NCI-H748 (cell line): ENCODE measurements around the gene CALHM3.
"Not testable (repeated sequence)": the region's sequence is repeated elsewhere in the genome, so short reads cannot be mapped to it uniquely, and the experiment has no call there.

Experiments used
- DNase-seq: peaks from one replicate; lab custom pipeline; 2025; ENCODE audit not compliant: unreplicated experiment; lab: John Stamatoyannopoulos, UW

CALHM3 gene

GRCh38 chr10:103502849-103503660 is 24.0 kb upstream of the CALHM3 start:
- DNase-seq, result peak; percentile 86

DNA sequence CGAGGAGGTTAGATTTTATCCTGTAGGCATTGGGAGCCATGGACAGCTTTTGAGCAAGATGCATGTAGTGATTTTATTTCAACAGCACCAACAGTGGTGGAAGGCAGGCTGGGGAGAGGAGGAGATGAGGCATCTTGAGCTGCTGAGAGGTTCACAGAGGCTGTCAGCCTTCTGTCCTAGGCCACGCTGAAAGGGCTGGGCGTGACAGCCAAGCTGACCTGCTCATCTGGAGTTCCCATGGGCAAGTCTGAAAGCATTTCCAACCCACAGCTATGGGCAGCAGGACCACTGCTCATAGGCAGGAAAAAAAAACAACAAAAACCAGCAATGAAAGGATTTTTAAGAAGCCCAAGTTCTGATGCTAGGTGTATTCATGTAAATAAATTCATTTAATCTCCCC is 22.1 kb upstream of the CALHM3 start:
- no peak for DNase-seq

DNA sequence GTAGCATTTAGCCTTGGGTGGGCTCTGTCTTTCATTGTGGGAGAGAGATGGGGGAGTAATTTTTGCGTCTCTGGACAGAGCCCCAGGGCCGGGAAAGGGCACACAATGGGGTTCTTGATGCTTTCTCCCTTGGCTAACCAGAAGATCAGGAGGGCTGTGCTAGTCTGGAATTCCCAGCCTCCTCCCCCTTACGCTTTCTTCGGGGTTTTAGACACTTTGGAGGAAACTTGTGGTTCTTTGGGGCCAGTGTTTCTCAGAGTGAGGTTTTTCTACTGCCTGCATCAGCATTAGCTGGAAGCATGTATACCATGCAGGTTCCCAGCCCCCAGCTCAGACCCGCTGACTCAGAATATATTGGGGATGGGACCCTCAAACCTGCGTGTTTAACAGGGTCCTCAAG is 21.4 kb upstream of the CALHM3 start:
- no peak for DNase-seq

DNA sequence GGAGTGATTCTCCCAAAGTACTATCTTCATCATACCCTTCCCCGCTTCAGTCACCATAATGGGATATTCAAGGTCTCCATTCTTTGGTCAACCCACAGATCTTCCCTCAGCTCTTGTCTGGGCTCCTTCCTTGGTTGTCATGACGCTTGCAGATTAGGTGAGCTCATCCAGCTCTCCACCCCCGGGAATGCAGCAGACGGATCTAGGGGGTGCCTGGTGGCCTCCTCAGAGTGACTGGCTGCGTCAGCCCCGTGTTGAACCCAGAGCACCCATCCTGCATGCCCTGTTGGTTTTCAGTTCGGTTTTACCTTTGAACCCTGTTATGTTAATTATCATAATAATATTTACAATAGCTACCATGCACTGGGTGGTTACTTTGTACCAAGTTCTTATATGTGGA is 20.8 kb upstream of the CALHM3 start:
- DNase-seq, result no peak

- DNase-seq, result peak; percentile 43
These were observed 20.0 kb upstream of the CALHM3 start for GRCh38 chr10:103498936-103499638.

- DNase-seq, result no peak
These were observed 18.3 kb upstream of the CALHM3 start for GRCh38 chr10:103497161-103497915.

GRCh38 chr10:103495321-103495720 is 16.3 kb upstream of the CALHM3 start:
- DNase-seq, result no peak

GRCh38 chr10:103493916-103494877 is 15.2 kb upstream of the CALHM3 start:
- DNase-seq, result peak; percentile 45

- peak; percentile 79 for DNase-seq
These were observed 14.4 kb upstream of the CALHM3 start, which contains the start of gene NEURL1 for GRCh38 chr10:103493362-103493915. NEURL1 (plus strand) TSS chr10:103493705; CDS start chr10:103494388, 683 bp downstream.

GRCh38 chr10:103492655-103493261 is 13.7 kb upstream of the CALHM3 start:
- no peak for DNase-seq

GRCh38 chr10:103491729-103492364 is 12.8 kb upstream of the CALHM3 start:
- peak; percentile 2 for DNase-seq

DNA sequence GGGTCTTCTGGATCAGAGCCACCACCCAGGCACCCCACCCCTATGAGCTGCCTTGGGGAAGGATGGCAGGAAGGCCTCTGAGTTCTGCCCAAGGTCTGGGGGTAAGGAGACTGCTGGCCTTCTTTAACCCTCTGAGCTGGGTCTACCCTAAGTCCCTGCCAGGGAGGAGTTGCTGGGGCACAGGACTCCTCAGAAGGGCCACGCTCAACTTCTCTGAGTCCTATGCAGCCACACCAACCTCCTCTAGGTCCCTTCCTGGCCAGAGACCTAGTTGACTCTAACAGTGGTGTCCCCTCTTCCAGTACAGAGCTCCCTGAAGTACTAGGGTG is 11.9 kb upstream of the CALHM3 start:
- no peak for DNase-seq

DNA sequence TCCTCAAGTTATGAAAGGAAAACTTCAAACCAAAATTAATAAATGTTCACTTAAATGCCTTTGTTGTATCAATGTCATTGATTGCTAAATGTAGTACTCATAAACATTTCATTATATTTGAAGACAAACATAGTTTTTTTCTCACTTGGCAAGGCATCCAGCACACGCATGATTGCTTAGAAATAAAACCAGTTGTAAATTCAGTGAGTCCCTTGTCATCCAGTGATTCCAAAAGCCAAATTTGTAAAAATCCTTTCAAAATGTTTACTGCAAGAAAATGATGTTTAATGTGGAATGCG is 8.3 kb upstream of the CALHM3 start:
- no peak for DNase-seq

DNA sequence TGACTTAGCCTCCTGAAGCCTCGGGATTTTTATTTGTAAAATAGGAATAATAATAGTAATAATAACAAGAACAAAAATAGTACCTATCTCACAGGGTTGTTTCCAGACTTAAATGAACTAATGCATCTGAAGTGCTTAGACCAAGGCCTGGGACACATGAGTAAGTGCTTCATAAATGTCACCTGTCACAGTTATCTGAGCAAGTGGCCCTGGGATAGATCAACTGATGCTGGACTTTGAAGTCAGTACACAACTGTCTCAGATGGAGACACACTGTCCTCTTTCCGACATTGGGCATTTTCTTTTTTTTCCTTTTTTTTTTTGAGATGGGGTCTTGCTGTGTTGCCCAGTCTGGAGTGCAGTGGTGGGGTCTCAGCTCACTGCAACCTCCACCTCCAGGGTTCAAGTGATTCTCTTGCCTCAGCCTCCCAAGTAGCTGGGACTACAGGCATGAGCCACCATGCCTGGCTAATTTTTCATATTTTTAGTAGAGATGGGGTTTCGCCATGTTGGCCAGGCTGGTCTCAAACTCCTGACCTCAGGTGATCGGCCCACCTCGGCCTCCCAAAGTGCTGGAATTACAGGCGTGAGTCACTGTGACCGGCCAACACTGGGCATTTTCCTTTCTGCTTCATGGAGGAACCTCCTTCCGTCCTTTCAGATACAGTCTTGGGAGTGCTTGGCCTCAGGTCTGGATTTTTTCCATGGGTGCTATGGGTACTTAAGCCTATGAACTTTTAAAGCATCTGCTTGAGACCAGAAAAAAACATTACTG is 7.8 kb upstream of the CALHM3 start:
- DNase-seq, result not testable (repeated sequence)

DNA sequence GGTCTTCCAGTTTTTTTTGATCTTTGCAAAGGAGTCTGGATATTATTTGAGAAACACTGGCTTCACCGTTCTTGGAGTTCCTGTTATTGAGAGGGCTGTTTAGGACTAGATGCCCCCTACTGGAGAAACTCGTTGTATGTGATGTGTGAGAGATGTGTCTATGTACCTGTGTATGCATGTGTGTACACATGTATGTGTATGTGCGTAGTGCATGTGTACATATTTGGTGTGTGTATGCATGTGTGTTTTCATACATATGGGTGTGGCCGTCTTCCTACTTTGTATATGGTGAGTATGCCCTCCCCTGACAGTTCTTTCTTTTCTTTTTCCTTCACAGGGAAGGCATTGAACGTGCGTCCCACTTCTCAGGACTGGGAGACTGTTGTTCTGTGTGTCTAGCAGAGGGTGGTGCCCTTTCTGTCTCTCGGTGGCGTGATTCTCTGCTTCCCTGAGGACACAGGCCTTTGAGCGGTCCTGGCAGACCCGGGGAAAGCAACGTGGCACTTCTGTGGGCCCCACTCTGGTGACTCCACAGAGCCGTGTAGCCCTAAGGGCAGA is 3.0 kb upstream of the CALHM3 start:
- peak; percentile 55 for DNase-seq

GRCh38 chr10:103480521-103480920 is 1.5 kb upstream of the CALHM3 start:
- DNase-seq, result no peak

GRCh38 chr10:103478671-103479070 is 369 bp downstream of the CALHM3 start:
- no peak for DNase-seq

DNA sequence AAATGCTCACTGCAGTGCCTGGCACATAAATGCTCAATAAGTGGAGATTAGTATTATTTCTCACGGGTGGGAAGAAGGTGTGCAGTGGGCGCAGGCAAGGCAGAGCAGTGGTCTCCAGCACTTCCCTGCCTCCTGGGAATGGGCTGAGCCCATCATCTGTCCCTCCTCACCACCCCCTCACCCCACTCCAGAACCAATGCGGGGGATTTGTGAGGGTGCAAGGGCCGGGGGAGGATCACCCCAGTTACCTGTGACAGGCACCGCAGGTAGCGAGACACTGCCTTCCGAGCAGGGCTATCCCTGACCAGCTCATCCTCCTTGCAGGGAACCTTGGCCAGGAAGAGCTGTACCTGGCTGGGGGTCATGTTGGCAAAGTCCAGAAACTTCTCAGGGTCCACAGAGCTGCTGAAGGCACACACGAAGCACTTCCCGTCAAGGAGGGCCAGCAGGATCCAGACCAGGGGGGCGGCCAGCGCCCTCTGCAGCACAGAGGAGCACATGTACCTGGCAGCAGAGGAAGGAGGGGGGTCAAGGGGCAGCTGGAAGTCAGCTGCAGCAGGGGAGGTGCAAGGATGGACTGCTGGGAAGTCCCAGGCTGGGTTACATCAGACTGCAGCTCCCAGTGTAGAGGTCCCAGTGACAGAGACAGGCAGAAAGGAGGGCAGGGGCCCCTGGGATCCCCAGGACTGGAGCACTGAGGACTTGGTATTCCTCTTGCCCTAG is 2.8 kb downstream of the CALHM3 start:
- no peak for DNase-seq
